HUES48 (cell line): ENCODE results near the gene PLEKHF1.

Experiments used
- H3K27ac ChIP-seq: one replicate; pipeline ENCODE4 v1.7.0; 2013; ENCODE audit warnings: low read depth, low read length, inconsistent platforms
- H3K27me3 ChIP-seq: 2 replicates; pipeline ENCODE4 v1.6.1; 2013; ENCODE audit warnings: mild to moderate bottlenecking, low read length; ENCODE audit not compliant: control insufficient read depth, insufficient read depth
- H3K36me3 ChIP-seq: 2 replicates; pipeline ENCODE4 v1.6.1; 2013; ENCODE audit warnings: low read length; ENCODE audit not compliant: control insufficient read depth, insufficient read depth
- H3K4me1 ChIP-seq: 2 replicates; pipeline ENCODE4 v1.6.1; 2013; ENCODE audit warnings: mild to moderate bottlenecking, low read length; ENCODE audit not compliant: control insufficient read depth, insufficient read depth
- H3K4me3 ChIP-seq: 2 replicates; pipeline ENCODE4 v1.5.1; 2013; ENCODE audit warnings: mild to moderate bottlenecking, low read depth, low read length
- H3K9ac ChIP-seq: 2 replicates; pipeline ENCODE4 v1.6.1; 2013; ENCODE audit warnings: mild to moderate bottlenecking, low read depth, low read length, moderate library complexity
- H3K9me3 ChIP-seq: 2 replicates; pipeline ENCODE4 v1.6.1; 2013; ENCODE audit warnings: low read length; ENCODE audit not compliant: control insufficient read depth, insufficient read depth

Gene PLEKHF1

DNA sequence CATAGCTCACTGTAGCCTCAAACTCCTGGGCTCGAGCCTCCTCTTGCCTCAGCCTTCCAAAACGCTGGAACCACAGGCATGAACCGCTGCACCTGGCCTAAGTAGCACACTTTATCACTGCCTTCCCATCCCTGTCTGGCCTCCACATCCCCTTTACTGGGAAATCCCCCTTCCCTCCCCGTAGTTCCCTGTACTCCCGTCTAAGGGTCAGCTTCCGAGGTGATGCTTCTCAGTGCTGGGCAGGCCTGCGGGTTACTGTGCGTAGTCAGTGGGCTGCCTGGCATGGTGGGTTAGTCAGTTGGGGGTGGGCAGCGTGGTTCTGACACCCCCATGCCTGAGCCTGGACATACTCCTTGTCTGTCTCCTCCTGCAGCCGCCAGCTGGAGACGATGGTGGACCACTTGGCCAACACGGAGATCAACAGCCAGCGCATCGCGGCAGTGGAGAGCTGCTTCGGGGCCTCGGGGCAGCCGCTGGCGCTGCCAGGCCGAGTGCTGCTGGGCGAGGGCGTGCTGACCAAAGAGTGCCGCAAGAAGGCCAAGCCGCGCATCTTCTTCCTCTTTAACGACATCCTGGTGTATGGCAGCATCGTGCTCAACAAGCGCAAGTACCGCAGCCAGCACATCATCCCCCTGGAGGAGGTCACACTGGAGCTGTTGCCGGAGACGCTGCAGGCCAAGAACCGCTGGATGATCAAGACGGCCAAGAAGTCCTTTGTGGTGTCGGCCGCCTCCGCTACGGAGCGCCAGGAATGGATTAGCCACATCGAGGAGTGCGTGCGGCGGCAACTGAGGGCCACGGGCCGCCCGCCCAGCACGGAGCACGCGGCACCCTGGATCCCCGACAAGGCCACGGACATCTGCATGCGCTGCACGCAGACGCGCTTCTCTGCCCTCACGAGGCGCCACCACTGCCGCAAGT is 8.4 kb downstream of the PLEKHF1 start:
- no peak overlapping the region for H3K9ac ChIP-seq
- no peaks in the 10 kb centered on the region for H3K9me3 ChIP-seq
- no peak overlapping the region for H3K4me3 ChIP-seq
- no peaks in the 10 kb centered on the region for H3K27me3 ChIP-seq
- no peak overlapping the region for H3K27ac ChIP-seq
- H3K4me1 ChIP-seq, result no peaks in the 10 kb centered on the region
- peaks cover 22% of the 10 kb centered on the region for H3K36me3 ChIP-seq

DNA sequence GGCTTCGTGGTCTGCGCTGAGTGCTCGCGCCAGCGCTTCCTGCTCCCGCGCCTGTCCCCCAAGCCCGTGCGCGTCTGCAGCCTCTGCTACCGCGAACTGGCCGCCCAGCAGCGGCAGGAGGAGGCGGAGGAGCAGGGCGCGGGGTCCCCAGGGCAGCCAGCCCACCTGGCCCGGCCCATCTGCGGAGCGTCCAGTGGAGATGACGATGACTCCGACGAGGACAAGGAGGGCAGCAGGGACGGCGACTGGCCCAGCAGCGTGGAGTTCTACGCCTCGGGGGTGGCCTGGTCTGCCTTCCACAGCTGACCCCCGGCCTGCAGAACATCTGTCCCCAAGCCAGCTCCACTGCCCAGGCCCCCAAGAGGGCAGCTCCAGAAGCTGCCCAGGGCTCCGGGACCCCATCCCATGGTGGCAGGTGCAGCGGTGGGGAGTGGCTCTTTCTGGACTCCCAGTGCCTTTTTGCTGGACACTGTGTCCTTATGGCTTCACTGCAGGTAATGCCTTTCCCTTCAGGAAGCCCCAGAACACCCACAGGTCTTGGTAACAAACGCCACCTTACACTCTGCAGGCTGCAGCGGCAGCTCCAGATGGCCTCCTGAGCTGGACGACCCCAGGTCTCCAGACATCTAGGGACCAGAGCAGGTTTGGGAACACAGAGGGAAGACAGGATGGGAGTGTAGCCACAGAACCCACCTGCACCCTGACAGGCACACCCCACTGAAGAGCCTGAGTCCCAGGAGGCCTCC is 9.3 kb downstream of the PLEKHF1 start:
- Histone ChIP-seq H3K9ac (no peak overlapping the region), H3K9me3 (no peaks in the 10 kb centered on the region), H3K4me3 (no peak overlapping the region), H3K4me1 (no peaks in the 10 kb centered on the region), H3K27ac (no peak overlapping the region), H3K36me3 (peaks cover 22% of the 10 kb centered on the region), H3K27me3 (no peaks in the 10 kb centered on the region)

DNA sequence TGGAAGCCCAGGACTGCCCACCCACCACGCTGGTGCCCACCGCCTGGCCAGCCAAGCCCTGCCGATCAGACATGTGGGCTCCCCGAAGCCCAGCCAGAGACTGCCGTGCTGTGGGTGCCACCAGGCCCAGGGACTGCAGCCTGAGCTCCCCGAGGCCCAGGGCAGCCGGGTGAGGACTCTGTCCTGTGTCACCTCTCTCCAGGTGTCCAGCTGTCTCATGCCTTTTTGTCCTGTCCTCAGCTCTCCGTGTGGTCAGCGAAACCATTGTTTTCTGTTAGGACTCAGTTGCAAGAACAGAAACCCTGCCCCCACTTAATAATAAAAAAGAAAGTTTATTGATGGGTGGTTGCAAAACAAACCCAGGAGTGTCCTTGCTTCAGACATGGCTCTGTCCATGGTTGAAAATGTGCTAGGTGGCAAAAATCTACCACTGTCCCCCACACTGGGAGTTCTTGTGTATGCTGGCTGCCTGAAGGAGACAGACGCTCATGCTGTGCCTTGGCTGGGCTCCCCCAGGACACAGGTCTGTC is 9.9 kb downstream of the PLEKHF1 start:
- H3K27ac ChIP-seq, result no peak overlapping the region
- no peak overlapping the region for H3K9ac ChIP-seq
- H3K36me3 ChIP-seq, result peaks cover 22% of the 10 kb centered on the region
- H3K4me1 ChIP-seq, result no peaks in the 10 kb centered on the region
- no peaks in the 10 kb centered on the region for H3K9me3 ChIP-seq
- no peak overlapping the region for H3K4me3 ChIP-seq
- no peaks in the 10 kb centered on the region for H3K27me3 ChIP-seq

DNA sequence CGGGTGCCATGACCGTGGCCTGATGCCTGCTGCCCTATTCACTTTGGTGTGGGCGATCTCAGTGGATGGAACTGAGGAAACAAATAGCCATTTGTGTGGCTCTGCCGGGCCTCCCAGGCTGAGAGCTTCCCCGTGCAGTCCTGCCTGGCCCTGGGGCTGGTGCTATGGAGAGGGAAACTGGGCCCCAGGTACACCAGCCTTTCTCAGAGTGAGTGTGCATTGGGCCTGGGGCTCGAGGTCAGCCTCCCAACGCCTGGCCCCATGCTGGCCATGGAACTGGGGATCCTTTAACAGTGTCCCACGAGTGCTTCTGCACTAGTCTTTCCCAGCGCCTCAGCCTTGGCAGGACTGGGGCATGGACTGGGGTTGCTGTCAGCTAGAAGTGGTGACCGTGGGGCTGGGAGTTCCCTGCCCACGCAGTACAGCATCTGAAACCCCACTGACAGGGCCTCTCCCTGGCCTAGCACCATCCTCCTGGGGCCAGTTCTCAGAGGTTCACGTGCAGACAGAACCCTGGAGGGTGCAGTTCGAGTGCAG is 10.5 kb downstream of the PLEKHF1 start:
- Histone ChIP-seq H3K9ac (no peak overlapping the region), H3K4me1 (no peaks in the 10 kb centered on the region), H3K27ac (no peak overlapping the region), H3K4me3 (no peak overlapping the region), H3K36me3 (peaks cover 22% of the 10 kb centered on the region), H3K27me3 (no peaks in the 10 kb centered on the region), H3K9me3 (no peaks in the 10 kb centered on the region)

DNA sequence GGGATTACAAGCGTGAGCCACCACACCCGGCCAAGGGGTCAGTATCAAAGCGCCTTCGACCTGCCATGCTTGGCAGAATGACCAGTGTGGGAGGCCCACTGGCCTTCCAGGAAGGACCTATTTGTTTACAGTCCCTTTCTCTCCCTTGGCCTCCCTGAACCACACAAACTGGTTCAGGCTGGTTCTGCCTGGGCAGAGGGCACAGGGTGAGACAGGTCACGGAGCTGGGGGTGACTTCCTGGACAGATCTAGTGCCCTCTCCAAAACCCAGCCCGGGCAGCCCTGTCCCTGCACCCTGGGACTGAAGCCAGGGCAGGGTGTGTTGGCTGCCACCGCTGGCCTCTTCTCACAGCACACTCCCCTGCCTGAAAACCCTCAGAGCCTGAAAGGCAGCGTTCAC is 11.3 kb downstream of the PLEKHF1 start:
- no peaks in the 10 kb centered on the region for H3K27me3 ChIP-seq
- H3K36me3 ChIP-seq, result peaks cover 22% of the 10 kb centered on the region
- H3K27ac ChIP-seq, result no peak overlapping the region
- no peaks in the 10 kb centered on the region for H3K9me3 ChIP-seq
- H3K4me1 ChIP-seq, result no peaks in the 10 kb centered on the region
- H3K4me3 ChIP-seq, result no peak overlapping the region
- no peak overlapping the region for H3K9ac ChIP-seq

DNA sequence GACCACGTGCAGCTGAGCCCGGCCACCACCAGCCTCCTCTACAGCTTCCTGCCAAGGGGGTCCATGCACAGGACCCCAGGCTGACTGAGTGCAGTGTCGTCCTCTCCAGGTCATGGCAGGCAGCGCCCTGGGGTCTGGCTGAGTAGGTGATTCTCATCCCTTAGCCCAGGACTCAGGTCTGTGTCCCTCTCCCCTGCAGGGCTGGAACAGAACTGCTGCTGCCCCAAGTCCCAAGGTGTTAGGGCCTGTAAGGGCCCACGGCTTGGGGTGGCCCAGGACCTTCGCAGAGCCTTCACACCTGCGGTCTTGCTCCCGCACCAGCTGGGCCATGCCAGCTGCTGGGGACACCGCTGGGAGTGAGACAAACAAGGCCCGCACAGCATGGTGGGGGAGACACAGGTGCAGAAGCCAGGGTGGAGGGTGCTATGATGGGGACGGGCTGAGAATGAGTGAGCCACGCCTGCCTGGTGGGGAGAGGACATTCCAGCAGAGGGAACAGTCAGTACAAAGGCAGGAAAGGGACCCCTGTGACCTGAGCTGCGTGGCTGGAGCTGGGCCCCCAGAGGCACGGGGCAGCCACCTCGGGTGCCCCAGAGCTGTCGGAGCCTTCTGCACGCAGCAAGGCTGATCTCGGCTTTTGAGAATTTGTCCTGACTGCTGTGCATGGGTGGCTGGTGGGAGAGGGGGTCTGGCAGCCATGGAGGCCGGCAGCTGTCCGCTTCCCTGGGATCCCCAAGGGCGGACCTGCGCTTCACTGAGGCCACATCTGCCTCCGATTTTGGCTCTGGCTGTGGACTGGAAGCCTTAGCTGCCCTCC is 11.9 kb downstream of the PLEKHF1 start:
- H3K27me3 ChIP-seq, result no peaks in the 10 kb centered on the region
- no peak overlapping the region for H3K27ac ChIP-seq
- H3K36me3 ChIP-seq, result peaks cover 22% of the 10 kb centered on the region
- no peak overlapping the region for H3K4me3 ChIP-seq
- H3K4me1 ChIP-seq, result no peaks in the 10 kb centered on the region
- H3K9ac ChIP-seq, result no peak overlapping the region
- H3K9me3 ChIP-seq, result no peaks in the 10 kb centered on the region

DNA sequence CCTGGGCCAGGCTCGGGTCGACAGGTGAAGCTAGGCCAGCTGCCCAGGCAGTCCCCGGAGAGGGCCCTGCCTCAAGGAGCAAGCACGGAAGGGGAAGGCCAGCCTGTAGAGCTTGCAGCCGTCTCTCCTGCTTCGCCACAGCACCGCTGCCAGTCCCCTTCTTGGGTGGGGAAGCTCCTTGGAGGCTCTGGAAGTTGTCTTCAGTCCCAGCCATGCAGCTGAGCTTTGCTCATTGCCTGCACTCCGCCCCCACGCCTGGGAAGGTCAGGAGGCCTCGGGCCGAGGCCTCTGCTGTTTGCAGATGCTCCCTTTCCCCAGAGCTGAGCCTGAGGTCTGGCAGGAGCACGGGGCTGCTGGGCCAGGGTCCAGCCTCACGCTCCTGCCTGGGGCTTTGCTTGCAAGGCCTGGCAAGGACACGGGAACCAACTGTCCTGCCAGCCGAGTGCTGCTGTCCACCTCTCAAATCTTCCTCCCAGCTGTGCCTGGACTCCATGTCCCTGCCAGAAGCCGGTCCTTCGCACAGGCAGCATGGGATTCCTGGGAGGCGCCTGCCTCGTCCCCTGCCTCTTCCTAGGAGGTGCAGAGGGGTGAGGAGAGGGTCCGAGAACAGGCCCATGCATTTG is 13.3 kb downstream of the PLEKHF1 start:
- peaks cover 22% of the 10 kb centered on the region for H3K36me3 ChIP-seq
- H3K27ac ChIP-seq, result no peak overlapping the region
- no peak overlapping the region for H3K4me3 ChIP-seq
- no peaks in the 10 kb centered on the region for H3K27me3 ChIP-seq
- H3K4me1 ChIP-seq, result no peaks in the 10 kb centered on the region; the same call in 1 of the 2 replicates
- H3K9me3 ChIP-seq, result no peaks in the 10 kb centered on the region
- no peak overlapping the region for H3K9ac ChIP-seq

DNA sequence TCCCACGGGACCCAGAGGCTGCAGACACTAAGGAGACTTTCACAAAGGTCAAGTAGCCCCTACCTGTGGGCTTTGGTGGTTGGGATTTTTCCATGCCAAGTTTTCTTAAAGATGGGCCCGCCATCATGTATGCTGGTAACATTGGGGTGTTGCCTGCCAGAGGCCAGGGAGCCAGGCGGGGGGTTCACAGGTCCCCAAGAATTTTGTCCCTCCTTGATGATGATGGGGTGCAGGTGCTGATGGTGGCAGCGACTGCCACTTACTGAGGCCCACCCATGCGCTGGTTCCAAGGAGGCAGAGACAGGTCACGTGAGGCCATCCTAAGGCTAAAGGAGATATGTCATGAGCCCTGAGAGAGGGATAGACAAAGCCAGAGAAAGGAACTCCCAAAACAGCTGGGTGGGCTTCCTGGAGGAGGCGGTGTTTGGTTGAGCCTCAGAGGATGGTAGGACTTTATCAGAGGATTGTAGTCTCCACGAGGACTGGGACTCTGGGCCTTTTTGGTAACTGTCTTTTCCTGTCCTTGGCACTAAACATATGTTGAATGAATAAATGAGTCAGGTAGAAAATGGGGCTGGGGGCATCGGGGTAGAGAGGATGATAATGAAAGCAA is 14.4 kb downstream of the PLEKHF1 start:
- Histone ChIP-seq H3K27ac (no peak overlapping the region), H3K36me3 (peaks cover 13% of the 10 kb centered on the region), H3K9me3 (no peaks in the 10 kb centered on the region), H3K27me3 (no peaks in the 10 kb centered on the region), H3K4me3 (no peak overlapping the region), H3K4me1 (no peaks in the 10 kb centered on the region; the same call in 1 of the 2 replicates), H3K9ac (no peak overlapping the region)

DNA sequence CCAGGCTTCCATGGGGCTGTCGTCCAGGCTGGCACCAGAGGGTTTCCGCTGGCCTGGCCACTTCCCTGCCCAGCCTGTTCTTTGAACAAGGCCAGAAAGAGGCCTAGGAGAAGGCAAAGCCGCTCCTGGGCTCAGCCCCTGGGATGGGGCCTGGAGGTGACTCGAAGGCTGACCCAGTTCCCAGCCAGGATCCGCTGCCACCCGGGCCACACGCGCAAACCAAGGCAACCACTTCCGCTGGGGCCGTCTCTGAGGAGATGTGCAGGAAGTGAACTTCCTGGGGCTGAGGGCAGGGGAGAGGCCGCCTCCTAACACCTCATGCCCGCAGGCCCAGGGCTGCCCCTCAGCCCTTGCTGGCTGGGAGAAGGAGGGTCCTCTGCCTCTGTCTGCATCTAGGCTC is 15.2 kb downstream of the PLEKHF1 start:
- H3K27me3 ChIP-seq, result no peaks in the 10 kb centered on the region
- peaks cover 5% of the 10 kb centered on the region; the same call in 1 of the 2 replicates for H3K36me3 ChIP-seq
- no peaks in the 10 kb centered on the region; the same call in 1 of the 2 replicates for H3K4me1 ChIP-seq
- H3K9ac ChIP-seq, result no peak overlapping the region
- no peak overlapping the region for H3K4me3 ChIP-seq
- H3K27ac ChIP-seq, result no peak overlapping the region
- no peaks in the 10 kb centered on the region for H3K9me3 ChIP-seq

DNA sequence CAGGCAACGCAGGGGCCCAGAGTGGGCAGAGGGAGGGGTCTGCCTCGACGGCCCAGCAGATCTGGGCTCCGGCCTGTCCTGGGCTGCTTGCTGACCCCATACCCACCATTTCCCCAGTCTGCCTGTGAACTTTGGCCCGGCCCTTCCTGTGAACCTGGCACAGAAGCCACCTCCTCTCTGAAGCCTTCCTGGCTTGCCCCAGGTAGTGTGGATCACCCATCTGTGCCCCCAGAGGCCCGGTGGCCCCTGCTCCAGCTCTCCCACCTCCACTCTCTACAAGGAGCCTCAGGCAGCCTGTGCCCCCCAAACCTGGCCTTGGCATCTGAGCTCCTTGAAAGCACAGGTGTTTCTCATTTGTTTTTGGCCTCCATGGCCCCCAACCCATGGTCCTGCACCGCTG is 15.7 kb downstream of the PLEKHF1 start:
- no peaks in the 10 kb centered on the region for H3K27me3 ChIP-seq
- H3K4me1 ChIP-seq, result no peaks in the 10 kb centered on the region; the same call in 1 of the 2 replicates
- no peak overlapping the region for H3K27ac ChIP-seq
- no peak overlapping the region for H3K9ac ChIP-seq
- H3K4me3 ChIP-seq, result no peak overlapping the region
- H3K36me3 ChIP-seq, result 0 out of 2 replicates have a peak, but pooled peaks cover 1% of the 10 kb centered on the region
- H3K9me3 ChIP-seq, result no peaks in the 10 kb centered on the region
